GM21723 (cell line): ENCODE data around the gene MNX1.

Source experiments
- ATAC-seq: cut with Tn5 transposase; IDR thresholded peaks from one replicate; pipeline ENCODE4 v1.9.1; 2021; ENCODE audit warnings: mild to moderate bottlenecking, moderate library complexity; ENCODE audit not compliant: unreplicated experiment

The MNX1 gene

DNA sequence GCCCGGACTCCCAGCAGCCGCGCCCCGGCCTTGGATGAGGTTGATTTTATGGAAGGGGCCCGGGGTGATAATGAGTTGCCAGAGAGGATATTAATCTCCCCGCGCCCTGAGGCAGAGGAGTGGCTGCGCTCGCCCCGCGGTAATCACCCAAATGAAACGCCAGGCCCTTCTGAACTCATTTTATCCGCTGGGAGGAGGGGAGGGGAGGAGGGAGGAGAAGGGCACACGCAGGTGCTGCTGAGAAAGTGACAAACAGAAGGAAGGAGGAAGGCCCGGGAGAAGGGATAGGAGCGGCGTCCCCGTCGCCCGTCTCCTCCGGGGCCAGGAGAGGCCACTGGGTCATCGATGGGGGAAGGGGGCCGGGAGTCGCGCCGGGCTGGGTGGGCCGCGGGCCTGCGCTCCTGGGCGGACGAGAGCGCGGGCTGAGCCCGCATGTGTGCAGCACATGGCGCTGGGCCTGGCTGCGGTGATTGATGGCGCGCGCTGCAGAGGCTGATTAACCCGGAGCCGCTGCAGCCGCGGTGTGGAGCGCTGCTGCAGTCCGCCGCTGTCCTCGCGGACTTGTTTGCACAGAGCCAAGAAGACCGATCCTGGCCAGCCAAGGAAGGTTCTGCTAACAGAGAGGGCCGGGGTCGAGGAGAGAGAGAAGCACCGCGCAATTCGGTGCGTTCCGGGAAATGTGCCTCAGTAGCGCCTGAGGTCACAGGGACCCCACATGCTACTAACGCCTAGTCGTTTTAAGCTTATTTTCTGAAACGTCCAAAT lies 6.5 kb downstream of the MNX1 start:
- ATAC-seq = no peak

DNA sequence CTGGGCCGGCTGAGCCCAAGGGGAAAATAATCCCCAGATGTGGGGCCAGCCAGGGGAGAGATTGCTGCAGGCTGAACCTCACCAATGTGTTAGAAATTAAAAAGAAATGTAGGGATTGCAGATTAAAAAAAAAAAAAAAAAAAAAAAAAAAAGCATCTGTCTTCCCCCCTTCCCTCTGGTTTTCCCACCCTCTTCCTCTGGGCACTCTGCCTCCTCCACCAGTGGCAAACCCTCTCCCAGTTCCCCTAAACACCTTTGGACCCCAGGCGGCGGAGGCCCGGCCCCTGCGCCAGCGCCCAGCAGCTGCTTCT lies 7.1 kb downstream of the MNX1 start:
- ATAC-seq = no peak

DNA sequence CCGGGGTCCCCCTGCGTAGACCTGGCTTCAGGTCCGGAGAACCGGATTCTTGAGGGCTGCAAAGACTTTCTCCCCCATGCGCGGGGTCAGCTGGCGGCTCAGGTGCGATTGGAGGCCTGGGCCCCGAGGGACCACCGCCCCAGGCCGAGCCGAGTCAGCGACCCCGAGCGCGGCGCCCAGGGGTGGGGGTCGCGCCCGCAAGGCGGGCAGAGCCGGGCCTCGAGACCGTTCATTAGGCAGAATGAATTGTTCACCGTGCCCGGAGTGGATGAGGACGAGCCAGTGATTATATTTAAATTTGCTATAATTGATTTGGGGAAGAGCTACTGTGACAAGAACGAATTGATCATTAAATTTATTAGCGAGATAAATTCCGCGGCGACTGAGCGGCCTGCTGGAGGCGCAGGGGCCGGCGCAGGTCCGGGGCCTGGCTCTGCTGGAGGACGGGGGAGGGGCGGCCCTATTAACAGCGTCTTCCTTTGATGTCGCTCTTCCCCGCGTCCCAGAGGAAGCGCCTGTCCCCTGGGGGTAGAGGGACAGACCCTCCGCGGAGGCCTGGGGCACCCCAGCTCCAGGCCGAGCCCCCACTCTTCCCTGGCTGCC lies 7.5 kb downstream of the MNX1 start:
- no peak for ATAC-seq

DNA sequence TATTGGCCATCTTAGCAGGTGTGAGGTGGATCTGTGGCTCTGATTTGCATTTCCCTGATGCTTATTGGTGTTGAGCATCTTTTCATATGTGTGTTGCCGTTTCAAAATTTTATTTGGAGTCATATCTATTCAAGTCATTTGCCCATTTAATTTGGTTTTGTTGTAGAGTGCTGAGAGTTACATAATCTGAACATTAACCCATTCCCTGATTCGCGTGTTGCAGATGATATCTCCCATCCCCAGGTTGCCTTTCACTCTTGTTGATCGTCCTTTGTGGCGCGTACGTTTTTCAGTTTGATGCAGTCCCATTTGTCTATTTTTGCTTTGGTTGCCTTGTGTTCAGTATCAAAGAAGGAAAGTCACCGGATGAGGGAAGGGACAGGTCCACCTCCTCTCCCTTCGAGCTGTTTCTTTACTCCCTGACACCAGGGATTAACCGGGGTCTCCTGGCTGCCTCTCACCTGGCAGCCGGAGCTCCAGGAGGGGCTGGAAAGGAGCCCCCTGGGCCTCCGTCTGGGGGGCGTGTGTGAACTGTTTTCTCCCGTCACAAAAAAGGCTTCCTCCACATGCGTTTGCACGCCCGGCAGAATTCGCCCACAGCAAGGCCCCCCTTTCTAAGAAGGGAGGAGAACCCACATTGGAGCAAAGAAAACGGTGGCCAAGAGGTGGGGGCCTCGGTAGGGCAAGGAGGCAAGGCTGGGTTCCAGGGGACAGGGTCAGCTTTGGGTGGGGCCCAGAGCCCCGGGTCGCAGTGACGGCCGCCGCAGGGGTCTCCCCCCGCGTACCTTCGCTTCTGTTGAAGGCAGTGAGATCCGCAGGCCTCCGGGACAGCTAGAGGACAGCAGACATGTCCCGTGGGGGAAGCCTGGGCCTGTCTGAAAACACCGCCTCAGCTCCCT lies 8.3 kb downstream of the MNX1 start:
- ATAC-seq = no peak

DNA sequence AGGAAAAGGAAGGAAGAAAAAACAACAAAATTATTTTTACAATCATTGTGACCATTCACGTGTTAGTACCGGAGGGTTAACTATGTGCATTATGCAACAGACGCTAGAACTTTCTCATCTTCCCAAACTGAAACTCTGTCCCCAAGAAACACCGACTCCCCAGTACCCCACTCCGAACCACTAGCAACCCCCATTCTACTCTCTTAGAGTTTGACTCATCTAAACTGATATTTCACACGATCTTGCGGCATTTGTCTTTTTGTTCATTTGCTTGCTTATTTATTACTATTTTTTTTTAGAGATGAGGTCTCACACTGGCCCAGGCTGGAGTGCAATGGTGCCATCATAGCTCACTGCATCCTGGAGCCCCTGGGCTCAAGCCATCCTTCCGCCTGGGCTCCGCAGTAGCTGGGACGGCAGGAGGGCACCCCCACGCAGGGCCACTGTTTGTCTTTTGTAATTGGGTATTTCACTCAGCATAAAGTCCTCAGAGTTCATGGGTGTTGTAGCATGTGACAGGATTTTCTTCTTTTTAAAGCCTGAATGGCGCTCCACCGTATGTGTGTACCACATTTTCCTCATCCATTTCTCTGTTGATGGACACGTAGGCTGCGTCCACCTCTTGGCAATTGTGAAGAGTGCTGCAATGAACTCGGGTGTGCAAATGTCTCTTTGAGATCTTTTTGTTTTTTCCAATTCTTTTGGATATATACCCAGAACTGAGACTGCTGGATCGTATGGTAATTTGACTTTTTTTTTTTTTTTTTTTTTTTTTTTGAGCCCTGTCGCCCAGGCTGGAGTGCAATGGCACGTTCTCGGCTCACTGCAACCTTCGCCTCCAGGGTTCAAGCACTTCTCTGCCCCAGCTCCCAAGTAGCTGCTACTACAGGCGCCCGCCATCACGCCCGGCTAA lies 9.5 kb downstream of the MNX1 start:
- ATAC-seq = no peak

DNA sequence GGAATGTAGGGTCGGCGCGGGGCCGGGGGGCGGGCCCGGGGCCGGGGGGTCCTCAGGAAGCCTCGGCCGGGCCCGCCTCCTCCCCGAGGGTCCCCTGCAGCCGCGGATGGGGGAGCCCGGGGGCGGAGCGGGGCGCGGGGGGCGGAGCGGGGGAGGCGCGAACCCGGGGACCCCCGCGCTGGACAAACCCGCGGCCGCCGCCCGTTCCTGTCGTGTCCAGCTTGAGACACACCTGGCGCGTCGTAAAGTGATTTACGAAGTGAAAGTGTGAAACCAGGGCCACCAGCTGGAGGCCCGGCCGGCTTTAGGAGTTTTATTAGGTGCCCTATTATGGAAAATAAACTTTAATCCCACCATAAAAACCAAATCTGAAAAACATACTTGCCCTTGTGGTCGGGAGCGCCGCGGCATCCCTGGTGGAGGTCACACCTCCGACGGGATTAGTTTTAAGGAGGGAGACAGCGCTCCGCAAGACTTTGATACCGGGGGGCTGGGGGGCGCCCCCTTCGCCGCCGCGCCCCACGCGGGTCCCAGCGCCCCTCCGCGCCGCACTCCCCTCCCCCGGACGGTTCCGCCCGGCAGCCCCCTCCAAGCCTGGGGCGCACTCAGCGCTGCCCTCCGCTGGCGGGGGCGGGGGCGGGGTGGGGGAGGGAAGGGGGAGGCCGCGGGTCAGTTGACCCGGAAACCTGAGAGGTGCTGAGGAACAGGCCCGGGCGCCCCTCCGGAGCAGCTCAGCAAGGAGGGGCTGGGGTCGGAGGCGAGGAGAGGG lies 10.3 kb downstream of the MNX1 start:
- ATAC-seq = peak; percentile 49

DNA sequence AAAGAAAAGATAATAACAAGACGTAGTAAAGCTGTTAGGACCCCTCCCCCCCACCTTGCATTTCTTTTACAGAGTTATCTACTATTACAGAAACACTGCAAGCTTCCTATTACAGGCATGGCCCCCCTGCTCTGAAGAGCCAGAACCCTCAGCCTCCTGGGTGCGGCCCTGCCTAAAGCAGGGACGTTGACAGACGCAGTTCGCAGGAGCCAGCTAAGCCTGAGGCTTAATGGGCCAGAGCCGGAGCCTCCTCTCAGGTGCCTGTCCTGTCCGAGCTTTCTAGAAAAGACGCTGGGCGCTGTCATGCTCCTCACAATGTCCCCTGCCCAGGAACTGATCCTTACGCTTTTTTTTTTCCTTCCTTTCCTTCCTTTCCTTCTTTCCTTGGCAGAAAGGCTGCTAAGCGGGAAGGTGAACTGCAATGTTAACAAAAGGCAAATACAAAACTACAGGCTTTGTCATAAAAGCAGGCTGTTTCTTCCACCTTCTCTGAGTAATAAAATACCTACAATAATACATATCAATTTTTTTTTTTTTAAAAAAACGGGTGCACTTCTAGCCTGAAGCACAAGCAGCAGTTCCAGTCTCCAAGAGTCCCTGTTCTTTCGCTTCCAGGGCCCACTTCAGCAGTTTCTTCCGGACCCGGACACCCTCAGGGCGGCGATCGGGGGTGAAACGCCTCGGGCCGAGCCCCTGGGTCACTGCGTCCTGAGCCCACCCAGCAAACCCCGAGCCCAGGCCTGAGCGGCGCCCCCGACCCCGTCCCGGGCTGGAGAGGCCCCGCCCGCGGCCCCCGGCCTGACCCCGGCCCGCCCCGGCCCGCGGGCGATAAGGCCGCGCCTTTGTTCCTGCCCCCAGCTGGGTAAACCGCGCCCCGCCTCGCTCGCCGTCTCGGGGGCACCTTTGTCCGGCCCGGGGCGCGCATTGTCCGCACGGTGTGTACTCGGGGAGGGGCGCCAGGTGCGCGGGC lies 11.2 kb downstream of the MNX1 start:
- ATAC-seq = peak; percentile 34

DNA sequence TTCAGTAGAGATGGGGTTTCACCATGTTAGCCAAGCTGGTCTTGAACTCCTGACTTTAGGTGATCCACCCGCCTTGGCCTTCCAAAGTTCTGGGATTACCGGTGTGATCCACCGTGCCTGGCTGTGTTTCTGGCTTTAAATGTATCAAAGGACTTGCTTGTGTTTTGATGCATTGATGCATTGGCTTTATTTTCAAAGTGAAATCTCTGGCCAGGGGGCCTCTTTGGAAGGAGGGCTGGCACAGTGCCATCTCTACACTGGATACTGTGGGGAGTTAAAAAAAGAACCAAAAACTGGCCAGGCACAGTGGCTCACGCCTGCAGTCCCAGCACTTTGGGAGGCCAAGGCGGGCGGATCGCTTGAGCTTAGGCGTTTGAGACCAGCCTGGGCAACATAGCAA lies 16.0 kb downstream of the MNX1 start:
- ATAC-seq = no peak

DNA sequence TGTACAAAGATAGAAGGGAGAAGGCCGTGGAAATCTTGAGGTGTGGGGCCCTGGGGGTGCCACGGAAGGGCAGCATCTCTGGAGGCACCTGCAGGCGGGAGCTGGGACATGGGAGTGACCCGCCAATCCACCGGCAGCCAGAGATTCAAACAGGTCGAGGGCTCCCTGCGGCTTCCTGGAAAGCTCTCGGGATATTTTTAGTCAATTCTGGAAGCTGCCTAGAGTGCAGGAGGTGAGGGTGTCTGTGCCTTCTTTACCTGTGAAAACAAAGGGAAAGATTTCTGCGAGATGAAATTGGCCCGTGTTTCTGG lies 16.6 kb downstream of the MNX1 start:
- no peak for ATAC-seq

DNA sequence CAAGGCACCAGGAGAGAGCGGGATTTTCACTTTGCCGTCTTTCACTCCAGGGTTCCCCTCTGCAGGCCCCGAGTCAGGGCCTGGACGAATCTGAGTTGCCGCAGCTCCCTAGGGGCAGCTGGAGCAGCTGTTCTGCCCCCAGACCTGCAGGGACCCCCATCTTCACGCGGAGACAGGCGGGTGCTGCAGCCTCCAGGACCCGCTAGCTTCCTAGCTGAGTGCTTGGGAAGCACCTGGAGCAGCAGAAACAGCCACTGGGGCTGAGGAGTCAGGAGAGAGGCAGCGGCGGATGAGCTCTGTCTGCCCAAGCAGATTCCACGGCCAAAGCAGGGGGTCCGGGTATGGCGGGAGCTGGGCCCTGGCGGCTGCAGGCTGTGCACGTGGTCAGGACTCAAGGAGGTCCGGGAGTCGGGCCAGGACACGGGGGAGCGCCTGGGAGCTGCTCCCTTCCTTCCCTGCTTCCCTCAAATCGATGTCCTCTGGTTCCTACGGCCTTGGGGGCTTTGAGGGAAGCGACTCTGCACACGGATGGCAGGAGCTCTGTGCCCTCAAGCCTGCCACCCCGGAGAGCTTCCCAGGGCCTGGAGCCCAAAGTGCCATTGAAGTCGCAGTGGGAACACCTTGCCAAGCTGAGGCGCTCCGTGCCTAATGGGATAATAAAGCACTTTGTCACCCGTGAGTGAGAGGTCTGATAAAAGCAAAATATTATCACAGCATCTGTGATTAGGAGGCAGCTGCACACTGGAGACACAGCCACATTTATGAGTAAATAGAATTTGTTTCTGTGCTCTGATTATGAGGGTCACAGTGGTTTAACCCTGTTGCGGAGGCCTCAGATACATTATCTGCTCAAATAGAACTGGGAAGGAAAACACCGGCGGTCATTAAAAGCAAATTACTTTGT lies 17.2 kb downstream of the MNX1 start:
- ATAC-seq = no peak

DNA sequence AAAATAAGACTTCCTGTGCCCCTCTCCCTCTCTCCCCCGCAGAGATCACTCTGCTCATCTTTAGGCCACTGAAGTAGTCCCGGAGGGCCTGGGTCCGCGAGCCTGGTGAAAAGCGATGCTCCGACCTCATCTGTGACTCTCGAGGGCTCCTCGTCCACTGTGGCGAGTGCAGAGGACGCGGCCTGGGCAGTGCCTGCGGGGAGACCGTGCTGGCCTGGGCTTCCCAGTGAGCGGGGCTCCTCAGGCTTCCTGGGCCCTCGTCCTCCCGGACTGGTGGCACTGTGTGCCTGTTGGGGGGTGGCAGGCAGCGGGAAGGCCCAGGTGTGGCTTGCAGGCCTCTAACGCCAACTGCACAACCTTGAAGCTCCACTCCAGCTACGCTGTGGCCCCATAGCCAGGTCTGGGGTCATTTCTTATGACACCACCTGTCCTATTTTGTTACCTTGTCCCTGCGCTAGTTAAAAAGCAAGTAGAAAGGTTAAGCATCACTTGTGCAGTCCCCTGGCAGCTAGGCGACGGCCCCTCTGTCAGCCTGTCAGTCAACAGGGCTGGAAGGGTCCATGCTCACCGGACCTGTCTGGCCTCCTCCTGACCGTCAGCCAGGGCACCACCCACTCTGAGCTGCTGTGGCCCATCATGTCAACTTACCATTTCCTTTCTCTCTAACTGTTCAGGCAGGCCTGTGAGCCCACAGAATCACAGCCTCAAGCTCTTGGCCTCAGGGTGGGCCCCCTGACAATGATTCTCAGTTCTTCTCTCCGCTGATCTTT lies 20.5 kb downstream of the MNX1 start:
- no peak for ATAC-seq

DNA sequence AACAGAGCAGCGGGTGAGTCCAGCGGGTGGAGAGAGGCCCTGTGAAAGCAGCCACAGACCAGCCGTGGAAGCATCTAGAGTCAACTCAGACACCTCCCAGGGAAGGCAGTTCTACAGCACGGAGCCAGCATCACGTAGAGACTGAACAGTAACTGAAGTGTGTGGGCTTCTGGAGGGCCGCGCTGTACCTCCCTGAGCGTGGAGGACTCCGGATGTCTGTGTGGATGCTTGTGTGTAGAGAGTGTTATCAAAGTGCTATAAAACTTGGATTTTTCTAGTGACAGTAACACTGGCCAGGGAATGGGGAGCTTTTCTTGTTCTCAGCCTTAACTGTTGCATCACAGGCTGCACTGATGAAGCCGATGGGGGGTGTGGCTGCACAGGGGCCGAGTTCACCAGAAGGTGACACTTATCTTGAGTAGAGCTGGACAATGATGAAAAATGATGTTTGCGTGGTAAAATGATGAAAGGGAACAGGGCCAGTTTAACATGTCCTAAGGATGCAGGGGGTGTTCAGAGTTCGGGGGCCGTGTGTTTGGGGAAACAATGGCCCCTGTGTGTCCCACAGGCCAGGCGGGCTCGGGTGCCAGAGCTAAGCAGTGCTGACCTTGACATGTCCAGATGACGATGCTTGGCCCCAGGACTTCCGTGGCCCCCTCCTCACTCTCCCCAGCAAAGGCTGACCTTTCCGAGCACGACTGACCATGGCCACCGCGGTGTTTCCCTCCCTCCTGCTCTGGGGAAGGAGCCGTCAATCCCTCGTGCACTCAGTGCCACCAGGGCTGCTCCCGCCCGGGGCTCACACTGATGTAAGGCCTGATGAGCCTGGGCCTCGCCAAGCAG lies 21.9 kb downstream of the MNX1 start:
- ATAC-seq = no peak

DNA sequence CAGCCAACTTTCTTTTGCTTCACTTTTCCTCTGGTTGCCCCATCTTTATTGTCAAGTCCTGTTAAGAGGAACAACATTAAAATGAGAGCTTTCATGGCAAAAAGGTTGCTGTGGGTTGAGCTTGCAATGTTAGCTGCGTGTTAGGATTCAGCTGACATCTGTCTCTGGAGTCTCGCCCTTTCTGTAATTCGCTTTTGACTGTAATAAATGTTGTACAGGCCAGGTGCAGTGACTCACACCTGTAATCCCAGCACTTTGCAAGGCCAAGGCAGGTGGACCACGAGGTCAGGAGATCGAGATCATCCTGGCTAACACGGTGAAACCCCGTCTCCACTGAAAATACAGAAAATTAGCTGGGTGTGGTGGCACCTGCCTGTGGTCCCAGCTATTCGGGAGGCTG lies 24.1 kb downstream of the MNX1 start:
- ATAC-seq = no peak

DNA sequence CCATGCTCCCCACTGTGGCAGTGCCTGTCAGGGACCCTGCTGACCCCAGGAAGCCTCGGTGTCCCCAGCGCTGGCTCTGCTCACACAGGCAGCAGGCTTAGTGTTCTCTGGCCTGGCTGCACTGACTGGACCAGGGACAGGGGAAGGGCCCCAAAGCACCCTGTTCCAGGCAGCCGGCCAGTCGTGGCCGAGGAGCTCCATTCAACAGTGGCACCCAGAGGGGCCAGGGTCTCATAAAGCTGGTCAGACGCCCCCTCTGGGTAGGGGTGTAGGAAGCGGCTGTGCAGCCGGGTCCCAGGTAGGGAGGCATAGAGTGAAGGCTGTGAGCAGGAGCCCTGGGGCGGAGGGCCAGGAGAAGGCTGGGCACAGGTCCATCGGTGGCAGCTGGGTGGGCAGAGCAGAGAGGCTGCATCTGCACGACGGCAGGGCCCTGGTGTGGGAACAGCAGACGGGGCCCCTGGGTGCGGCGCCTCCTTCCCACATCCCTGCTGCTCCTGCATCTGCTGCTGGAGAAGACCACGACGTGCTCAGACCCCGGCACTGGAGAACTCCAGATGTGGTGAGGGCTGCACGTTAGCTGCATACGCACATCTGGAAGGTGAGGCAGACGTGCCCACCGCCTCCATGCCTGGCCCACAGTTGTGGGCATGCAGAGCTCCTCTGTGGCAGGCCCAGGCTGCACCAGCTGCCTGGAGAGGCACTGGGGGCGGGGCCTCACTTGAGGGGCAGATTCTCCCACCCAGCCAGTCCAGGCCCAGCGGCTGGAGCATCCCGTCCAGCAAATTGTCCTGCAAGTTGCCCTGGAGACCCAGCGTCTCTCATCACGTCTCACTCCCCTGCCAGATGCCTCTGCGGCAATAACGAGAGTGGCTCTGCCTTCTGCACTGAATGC lies 25.1 kb downstream of the MNX1 start:
- no peak for ATAC-seq

DNA sequence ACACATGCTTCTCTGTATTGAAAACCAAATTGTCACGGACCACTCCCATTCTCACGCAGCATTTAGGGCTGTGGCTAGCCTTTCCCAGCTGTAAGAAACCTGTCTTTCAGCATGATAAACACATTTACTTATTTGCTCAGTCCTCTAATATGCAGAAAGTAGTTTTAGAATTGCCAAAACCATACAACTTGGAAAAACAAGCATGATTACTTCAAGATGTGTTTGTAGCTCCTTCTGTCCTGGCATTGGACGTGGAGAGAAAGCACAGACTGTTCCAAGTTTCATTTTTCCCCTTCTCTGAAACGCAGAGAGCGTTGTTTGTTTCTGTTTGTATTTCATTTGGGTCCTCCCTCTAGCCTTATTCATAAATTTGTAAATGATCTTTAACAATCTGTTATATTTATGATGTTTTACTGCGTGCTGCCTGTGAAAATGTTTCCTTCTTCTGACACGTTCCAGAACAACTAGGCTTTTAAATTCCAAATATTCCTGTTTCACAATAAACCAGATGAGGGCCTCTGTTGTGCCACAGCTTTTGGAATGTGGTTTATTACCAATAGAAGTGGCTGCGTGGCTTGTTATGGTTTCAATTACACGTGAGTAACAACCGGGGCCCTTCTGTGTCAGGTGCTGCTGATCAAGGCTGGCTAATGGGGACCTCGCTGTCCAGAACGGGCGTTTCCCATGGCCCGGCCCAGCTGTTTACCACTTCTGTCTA lies 26.1 kb downstream of the MNX1 start:
- no peak for ATAC-seq
